PFSK-1 (cell line): ENCODE results near the gene B4GALT2.

Experiments used
- POLR2AphosphoS5 ChIP-seq: IDR thresholded peaks from 2 replicates; pipeline ENCODE4 v1.6.1; 2012; ENCODE audit warnings: low read depth, mild to moderate bottlenecking, control low read depth, low read length, moderate library complexity
- SIN3A ChIP-seq: IDR thresholded peaks from 2 replicates; pipeline ENCODE4 v1.6.1; 2012; ENCODE audit warnings: mild to moderate bottlenecking, low read length, moderate library complexity, borderline replicate concordance; ENCODE audit not compliant: insufficient read depth
- TAF1 ChIP-seq: IDR thresholded peaks from 2 replicates; pipeline ENCODE4 v1.6.1; 2012; ENCODE audit warnings: low read length, control low read depth, borderline replicate concordance; ENCODE audit not compliant: insufficient read depth
- TF ChIP-seq, protein P1 (sequence below), 2 experiments: IDR thresholded peaks; 2 replicates each; pipeline versions ENCODE4 v1.6.1 to v1.8.0; 2011 to 2012; ENCODE audit warnings: low read depth in 2 of 2, low read length in 2 of 2, control low read depth in 1 of 2, inconsistent platforms in 1 of 2, mild to moderate bottlenecking in 1 of 2, moderate library complexity in 1 of 2; ENCODE audit not compliant: insufficient read depth in 1 of 2

GRCh38 chr1:43976045-43976444, 3.0 kb upstream of the B4GALT2 start:
- TF ChIP-seq POLR2AphosphoS5: no peak
- TF ChIP-seq, protein P1, sequence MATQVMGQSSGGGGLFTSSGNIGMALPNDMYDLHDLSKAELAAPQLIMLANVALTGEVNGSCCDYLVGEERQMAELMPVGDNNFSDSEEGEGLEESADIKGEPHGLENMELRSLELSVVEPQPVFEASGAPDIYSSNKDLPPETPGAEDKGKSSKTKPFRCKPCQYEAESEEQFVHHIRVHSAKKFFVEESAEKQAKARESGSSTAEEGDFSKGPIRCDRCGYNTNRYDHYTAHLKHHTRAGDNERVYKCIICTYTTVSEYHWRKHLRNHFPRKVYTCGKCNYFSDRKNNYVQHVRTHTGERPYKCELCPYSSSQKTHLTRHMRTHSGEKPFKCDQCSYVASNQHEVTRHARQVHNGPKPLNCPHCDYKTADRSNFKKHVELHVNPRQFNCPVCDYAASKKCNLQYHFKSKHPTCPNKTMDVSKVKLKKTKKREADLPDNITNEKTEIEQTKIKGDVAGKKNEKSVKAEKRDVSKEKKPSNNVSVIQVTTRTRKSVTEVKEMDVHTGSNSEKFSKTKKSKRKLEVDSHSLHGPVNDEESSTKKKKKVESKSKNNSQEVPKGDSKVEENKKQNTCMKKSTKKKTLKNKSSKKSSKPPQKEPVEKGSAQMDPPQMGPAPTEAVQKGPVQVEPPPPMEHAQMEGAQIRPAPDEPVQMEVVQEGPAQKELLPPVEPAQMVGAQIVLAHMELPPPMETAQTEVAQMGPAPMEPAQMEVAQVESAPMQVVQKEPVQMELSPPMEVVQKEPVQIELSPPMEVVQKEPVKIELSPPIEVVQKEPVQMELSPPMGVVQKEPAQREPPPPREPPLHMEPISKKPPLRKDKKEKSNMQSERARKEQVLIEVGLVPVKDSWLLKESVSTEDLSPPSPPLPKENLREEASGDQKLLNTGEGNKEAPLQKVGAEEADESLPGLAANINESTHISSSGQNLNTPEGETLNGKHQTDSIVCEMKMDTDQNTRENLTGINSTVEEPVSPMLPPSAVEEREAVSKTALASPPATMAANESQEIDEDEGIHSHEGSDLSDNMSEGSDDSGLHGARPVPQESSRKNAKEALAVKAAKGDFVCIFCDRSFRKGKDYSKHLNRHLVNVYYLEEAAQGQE (IDR thresholded peaks at IDR 0.05; ENCODE audit: insufficient read depth in 1 of 2, low read depth in 2 of 2, low read length in 2 of 2): no peak
- TF ChIP-seq TAF1: no peak
- no peak for TF ChIP-seq SIN3A
